Cerebellar nuclear complex (tissue), 1 donor: Measurements from ENCODE around the gene SHB.

Experiments used
- DNase-seq, 2 experiments: peaks; one replicate each; lab custom pipeline; 2025; lab: John Stamatoyannopoulos, UW

The SHB gene

DNA sequence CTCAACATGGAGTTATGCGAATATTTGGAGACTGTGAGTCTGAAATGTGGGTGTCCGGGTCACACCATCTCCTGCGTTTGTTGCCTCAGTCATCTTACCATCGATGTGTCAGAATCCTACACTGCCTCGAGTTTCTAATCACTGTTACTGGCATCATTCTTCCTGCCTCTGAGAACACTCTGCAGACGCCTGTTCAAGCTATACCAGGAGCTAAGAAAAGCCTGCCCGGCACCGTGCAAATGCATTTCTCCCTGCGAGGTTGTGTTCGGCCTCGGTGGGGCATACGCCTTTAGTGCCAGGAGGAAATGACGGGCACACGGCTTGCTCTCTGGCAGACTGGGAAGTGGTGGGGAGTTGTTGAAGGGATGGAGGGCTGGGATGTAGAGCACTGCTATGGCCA, 133.9 kb downstream of the SHB start:
- DNase-seq: no peak

DNA sequence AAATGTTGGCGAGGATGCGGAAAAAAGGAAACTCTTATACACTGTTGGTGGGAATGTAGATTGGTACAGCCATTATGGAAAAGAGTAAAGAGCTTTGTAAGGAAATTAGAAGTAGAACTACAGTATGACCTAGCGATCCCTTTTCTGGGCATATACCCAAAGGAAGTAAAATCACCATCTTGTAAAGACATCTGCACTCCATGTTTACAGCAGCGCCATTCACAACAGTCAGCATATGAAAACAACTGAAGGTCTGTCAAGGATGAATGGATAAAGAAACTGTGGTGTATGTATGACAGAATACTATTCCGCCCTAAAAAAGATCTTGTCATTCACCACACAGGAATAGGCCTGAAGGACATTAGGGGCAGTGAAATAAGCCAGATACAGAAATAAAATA, 137.4 kb downstream of the SHB start:
- no peak for DNase-seq

GRCh38 chr9:37929441-37929895, 139.6 kb downstream of the SHB start:
- DNase-seq: no peak

GRCh38 chr9:37928552-37929430, 140.2 kb downstream of the SHB start:
- no peak for DNase-seq

GRCh38 chr9:37927601-37928551, 141.2 kb downstream of the SHB start:
- DNase-seq: no peak

DNA sequence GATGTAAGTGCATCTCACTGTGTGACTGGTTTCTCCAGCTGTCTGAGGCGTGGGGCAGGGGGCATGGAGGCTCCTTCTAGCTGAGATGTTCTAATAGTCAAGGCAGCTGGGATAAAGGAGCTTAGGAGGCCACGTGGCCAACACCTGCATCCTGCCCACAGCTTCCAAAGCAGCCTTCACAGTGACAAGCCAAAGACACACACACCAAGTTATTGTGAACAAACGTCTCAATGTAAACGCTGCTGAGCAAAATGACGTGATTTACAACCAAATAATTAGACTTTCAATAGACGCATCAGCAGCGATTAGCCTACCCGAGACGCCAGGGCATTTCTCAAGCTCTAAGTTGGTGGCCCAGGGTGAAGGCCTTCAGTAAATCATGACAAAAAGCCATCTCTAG, 141.9 kb downstream of the SHB start:
- no peak for DNase-seq

DNA sequence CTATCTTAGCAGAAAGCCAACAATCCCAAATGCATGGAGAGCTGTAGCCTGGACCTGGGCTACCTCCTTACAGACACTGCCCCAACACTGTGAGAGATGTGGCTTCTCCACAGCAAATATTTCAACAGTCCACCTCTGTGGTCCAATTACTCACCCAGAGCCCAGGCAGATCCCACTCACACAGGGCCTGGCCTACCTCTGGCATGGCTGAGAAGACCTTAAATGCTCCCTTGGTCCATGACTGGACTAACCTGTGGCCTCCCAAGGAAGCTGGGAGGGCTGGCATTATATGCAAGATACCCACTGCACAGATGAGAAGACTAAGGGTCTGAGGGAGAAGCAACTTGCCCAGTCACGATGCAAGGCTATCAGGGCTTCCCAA, 142.3 kb downstream of the SHB start:
- DNase-seq: no peak

- DNase-seq: no peak
These were observed 143.0 kb downstream of the SHB start for GRCh38 chr9:37925786-37926736.

GRCh38 chr9:37925006-37925405, 144.0 kb downstream of the SHB start:
- DNase-seq: no peak

DNA sequence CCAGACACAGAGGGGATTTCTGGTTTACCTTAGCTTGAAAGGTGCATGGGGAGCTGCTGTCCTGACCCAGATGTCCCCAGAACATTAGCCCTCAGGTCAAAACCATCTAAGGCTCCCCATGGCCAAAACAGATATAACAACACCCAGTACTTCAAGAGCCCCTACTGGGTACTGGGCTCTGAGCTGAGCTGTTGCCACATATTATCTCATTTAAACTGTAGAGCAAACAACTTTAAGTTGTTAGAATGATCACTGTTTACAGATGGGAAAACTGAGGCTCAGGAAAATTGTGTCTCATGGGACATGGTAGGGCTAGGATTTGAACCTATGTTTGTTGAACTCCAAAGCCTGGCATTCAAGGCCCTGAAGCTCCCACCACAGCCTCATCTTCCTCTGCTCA, 144.5 kb downstream of the SHB start:
- DNase-seq: no peak

DNA sequence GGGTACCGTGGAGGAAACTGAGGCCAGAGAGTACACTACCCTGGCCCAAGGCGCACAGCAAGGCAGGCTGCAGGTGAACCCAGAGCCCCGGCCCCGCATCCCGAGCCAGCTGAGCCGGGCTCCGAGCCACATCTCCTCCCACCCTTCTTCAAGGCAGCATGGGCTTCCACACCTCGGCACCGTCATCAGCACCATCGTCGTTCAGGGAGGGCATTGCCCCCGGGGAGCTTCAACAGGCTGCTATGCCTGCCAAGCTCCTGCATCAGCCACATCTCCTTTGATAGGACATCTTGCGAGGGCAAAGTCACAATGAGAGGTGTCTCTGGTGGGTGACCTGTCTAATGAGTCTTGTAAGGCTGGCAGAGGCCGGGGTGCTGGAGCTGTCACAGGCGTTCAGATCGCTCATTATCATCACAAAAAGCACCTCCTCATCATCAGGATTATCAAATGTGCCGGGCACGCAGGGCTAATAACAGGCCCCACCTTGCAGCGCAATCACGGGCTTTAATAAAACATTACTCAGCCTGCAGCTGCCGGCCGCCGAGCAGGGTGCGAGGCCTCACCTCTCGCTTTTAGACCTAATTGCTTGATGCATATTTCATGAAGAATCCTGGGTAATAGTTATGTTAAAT, 145.1 kb downstream of the SHB start:
- DNase-seq: no peak

DNA sequence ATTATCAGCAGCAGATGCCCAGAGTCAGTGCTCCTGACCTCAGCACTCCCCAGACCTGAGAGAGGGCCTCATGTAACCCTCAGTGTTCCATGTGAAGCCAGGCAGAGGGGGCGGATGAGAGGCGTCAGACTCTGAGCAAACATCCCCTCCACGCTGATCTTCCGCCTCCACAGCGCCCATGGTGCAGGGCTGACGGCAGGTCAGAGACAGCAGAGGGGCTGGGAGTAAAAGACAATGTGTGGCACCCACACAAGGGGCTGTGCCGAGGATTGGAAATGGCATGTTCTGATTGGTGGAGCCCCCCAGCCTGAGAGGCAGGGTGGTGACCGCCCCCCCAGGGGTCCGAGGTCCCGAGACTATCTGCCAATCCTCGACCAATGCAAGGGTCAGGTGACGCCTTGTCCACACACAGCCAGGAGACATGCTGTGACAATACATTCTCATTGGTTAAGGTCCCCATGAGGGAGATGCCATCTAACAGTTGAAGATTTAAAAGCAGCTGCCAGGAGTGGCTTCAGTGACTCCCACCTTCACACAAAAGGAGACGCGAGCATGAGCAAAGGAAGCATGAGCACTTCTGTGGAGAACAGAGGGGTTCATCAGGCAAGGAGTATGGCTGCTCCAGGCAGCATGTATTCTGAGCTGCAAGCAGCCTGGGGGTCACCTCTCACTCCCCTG, 145.8 kb downstream of the SHB start:
- no peak for DNase-seq

- DNase-seq: no peak
These were observed 146.5 kb downstream of the SHB start for GRCh38 chr9:37922363-37923117.

DNA sequence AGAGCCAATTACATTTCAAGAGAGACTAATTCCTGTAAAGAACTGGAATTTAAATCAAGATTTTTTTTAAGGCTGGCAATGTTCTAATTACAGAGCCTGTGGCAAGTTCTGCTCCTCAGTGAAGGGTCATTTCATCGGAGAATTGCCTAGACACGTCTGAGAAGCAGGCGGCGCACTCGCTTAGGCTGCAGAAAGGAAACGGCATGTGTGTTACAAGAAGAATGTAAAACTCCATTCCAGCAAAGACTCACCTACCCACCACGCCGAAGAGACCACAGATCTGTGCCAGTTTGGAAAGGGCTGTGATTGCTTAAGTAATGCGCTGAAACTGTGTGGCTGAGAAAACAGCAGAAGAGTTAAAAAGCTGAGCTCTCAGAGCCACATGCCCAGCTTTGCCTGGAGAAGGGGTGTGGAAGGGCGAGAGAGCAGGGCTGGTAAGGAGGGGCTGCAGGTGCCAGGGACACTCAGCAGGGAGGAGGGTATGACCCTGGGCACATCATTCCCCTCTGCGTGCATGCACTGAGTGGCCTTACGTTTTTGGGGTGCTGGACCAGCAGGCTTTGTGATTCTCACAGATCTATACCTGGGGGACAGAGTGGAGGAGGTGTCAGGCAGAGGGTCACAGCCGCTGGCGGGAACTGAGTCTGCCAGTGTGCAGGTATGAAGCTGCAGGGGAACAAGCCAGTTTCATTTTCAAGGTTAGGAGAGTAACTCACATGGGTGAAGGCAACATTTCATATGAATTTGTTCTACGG, 147.3 kb downstream of the SHB start:
- no peak for DNase-seq

- no peak for DNase-seq
These were observed 147.9 kb downstream of the SHB start for GRCh38 chr9:37921168-37921510.

- DNase-seq: no peak
These were observed 148.4 kb downstream of the SHB start for GRCh38 chr9:37920471-37921167.

- no peak for DNase-seq
These were observed 149.1 kb downstream of the SHB start for GRCh38 chr9:37919956-37920335.

DNA sequence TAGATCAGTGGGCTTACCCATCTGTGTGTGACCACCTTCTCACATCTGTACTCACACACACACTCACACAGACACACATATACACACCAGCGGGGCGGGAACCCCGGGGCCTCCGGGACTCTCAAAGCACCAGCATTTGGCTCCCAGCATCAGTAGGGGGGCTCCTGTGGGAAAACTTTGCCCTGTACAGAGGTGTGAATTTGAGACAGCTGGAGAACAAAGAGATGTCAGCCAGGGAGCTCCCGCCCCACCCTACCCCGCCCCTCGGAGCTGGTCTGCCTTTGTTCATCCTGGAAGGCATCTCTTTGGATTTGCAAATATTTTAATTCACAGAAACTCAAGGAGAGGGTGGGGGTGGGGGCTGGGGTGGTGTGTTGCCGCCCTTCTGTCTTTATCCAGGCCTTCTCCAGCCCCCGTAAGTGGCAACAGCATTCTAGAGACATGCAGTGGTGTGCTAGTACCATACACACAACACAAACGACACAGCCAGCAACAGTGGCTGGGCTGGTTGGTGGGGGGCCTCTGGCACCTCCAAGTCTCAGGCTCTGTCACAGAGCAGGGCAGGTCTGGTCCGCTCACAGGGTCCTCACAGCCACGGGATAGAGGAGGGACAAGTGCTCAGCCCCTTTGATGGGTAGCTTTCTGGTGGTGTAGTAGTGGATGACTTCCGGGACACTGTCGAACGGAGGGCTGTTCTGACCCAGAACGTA, 149.6 kb downstream of the SHB start:
- DNase-seq: no peak
